ENCODE results near the gene TDRD10.
A peak's percentile ranks its signal among the peaks of the same experiment; 100 is the strongest.

Gene TDRD10

DNA sequence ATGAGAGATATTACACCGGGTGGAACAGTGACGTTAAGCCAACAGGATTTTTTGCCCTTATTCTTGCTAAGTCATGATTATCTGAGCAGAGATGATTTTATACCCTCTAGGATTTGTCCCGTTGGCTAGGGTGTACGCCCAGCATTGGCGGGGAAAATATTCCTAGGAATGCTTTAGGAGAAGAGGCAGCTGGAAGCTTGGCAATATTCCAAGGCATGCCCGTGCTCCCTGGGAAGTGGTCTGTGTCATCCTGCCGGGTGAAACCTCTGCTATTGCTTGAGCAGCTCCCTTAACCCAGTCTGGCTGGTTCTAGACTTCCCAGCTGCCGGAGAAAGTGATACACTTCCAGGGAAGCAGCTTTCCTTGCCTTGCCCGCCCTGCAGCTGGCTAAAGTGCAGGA is 81.8 kb downstream of the TDRD10 start:
- peak; percentile 33 for DNase-seq

DNA sequence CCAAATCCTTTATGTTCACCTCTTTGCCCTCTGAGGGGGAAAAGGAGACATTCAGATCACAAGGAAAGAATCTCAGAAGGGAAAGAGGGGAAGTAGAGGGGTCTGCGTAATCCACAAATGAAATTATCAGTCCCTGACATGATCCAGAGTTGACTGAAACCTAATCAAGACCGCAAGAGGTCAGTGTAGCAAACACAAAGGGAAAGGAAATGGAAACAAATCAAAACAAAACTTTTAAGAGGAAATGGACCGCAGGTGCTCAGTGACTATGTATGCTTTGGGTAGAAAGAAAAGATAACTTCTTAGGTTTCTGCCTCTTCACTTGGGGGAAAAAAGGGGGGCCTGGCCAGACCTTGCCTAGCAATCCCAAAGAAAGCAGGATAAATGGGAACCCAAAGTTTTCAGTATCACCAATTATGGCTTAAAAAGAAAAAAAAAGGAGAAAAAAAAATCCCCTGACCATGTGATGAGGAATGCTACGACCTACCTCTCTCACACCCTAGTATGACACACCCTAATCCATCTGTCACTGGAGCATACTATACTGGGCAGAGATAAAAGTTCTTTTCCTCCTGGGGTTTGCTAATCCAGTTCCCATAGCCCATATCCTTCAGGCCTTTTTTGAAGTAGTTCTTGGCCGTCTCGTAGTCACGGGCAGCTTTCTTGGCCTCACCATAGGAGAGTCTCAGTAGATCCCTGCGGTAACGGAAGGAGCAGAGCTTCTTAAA is 82.4 kb downstream of the TDRD10 start:
- DNase-seq, result no peak

DNA sequence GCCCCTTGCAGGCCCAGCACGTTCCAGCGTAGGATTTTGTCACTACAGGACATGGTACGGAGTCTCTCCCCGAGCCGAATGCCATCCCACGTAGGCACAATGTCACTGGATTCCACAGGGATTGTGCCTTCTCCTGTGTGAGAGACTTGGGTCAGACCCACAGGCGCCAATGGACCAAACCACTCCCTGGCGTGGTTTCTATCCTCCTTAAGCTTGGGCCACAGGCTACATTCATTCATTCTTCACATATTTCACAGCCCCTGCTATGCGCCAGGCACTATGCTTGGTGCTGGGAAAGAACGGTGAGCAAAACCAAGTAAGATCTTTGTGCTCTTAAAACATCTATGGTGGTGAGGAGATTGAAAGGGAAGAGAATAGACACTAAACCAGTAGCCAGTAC is 84.2 kb downstream of the TDRD10 start:
- no peak for DNase-seq

DNA sequence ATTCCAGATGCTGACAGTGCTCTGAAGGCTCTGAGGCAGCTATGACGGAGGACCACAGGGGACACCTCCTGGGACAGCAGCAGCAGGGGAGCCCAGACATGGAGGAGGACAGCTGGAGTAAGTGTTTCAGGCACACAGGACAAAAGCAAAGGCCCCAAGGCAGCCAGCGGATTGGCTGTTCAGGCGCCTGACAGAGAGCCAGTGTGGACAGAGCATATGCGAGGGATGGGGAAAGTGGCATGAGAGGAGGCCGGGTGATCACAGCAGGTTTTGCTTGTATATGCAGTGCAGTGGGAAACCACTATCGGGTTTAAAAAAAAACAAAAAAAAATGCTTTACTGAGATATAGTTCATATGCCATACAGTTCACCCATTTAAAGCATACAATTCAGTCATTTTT is 84.6 kb downstream of the TDRD10 start:
- no peak for DNase-seq

DNA sequence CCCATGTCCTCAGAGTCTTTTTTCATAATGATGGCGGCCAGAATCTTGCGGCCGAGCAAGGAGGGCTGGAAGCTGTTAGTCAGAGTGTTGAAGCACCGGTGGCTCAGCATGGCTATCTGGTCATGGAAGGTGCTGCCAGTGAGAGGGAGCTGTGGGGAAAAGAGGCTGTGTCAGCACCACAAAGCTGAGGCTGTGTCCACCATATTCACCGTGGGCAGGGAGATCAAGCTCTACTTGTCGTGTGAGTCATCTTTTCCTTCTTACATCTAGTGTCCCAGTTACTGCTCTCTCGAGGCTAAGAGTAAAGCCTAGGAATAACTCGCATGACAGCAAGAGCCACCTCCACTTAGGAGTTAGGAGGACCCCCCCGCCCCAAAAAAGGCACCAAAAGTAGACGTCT is 87.8 kb downstream of the TDRD10 start:
- DNase-seq, result no peak

DNA sequence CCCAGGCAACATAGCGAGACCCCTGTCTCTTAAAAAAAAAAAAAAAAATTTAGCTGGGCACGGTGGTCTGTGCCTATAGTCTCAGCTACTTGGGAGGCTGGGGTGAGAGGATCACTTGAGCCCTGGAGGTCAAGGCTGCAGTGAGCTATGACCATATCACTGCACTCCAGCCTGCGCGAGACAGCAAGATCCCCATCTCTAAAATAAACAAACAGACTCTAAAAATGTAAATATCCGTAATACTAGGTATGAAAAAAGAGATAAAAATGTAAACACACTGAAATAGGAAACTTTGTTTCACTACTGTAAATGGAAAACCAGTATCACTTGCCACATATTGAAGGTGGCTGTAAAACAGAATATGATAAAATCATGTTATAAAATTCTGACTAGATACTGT is 88.7 kb downstream of the TDRD10 start:
- DNase-seq, result no peak

DNA sequence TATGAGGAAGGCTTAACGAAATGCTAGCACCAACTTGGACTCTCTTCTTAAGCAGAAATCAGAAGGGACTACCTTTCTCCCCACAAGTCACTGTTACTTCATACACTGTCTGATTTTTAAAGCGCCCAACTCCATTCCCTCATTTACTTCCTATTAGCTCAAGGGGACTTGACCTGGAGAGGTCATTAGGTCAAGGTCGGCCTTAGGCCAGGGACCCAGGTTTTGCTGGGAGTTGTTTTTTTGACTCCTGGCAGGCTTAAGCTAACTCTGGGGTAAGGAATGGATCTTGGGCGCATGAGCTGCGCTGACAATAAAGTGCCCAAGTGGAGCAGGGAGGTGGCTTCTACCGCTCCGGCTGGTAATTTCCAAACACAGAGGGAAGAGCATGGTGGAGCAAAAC is 89.2 kb downstream of the TDRD10 start:
- no peak for DNase-seq

DNA sequence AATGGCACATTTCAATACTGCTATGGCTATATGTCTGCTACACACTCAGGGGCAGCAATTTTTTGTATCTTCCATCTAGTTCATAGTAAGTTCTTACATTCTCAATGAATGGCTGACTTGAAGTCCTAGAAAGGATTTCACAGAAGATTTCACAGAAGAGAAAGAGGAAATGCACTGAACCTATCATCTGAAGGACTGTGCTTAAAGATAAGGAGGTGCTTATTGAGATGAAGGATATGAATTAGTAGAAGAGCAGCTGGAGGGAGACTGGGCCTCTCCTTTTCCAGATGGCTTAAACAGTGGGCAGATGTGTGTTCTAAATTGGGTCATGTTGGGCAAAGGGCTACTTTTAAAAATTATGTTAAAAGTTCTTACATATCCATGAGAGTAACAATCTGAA is 91.4 kb downstream of the TDRD10 start:
- no peak for DNase-seq

DNA sequence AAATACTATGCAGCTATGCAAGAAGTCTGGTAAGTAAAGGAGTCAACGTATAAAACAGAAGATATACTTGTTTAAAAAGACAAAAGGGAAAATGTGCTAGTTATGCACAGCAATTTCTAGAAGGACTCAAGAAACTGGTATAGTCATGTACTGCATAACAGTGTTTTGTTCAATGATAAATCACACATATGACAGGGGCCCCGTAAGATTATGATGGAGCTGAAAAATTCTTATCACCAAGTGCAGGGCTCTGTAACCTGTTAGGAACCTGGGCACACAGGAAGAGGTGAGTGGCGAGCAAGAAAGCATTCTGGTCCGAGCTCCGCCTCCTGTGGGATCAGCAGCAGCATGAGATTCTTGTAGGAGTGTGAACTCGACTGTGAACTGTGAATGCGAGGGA is 92.8 kb downstream of the TDRD10 start:
- no peak for DNase-seq

DNA sequence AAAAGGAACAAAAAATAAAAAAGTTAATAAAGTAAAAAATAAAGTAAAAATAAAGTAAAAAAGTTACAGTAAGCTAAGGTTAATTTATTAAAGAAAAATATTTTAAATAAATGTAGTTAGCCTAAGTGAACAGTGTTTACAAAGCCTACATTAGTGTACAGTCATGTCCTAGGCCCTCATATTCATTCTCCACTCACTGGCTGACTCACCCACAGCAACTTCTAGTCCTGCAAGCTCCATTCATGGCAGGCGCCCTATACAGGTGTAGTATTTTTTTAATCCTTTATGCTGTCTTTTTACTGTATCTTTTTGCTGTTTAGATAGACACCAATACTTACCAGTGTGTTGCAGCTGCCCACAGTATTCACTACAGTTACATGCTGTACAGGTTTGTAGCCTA is 93.6 kb downstream of the TDRD10 start:
- DNase-seq, result no peak

Measured in fibroblast of upper back skin (primary cell).